Erythroblast (primary cell): ENCODE data around the gene DSN1.

Experiments
- GATA1 ChIP-seq: IDR thresholded peaks from 2 replicates; pipeline ENCODE4 v1.6.1; 2011; ENCODE audit warnings: low read depth, mild to moderate bottlenecking, control low read depth, low read length, moderate library complexity
- POLR2A ChIP-seq: IDR thresholded peaks from 2 replicates; pipeline ENCODE4 v1.6.1; 2011; ENCODE audit warnings: mild to moderate bottlenecking, low read length

- TF ChIP-seq POLR2A, result no peak
- TF ChIP-seq GATA1, result no peak
Measured at GRCh38 chr20:36818185-36818584, 44.6 kb upstream of the DSN1 start.
